Thyroid gland (tissue), 4 donors: ENCODE measurements around the gene HEXB.

Experiments
- CTCF ChIP-seq, 6 experiments: fragments of 200-600 bp in 3 of 6; fragments of 450-650 bp in 3 of 6; sonication (generic) in 3 of 6; IDR thresholded peaks; one replicate each; pipeline ENCODE4 v1.5.1; 2016 to 2019; ENCODE audit warnings: antibody characterized with exemption in 6 of 6, mild to moderate bottlenecking in 2 of 6, inconsistent platforms in 1 of 6, moderate library complexity in 1 of 6
- POLR2A ChIP-seq, 2 donors: fragments of 450-650 bp; IDR thresholded peaks; one replicate each; pipeline ENCODE4 v1.6.1; 2017; ENCODE audit warnings: antibody characterized with exemption in 2 of 2, mild to moderate bottlenecking in 2 of 2, moderate library complexity in 1 of 2

GRCh38 chr5:74638970-74639806 lies 45.8 kb upstream of the HEXB start:
- TF ChIP-seq CTCF (IDR thresholded peaks at IDR 0.05) (no peak), POLR2A (IDR thresholded peaks at IDR 0.05) (no peak)
